ENCODE results near the gene NPR1.

DNA sequence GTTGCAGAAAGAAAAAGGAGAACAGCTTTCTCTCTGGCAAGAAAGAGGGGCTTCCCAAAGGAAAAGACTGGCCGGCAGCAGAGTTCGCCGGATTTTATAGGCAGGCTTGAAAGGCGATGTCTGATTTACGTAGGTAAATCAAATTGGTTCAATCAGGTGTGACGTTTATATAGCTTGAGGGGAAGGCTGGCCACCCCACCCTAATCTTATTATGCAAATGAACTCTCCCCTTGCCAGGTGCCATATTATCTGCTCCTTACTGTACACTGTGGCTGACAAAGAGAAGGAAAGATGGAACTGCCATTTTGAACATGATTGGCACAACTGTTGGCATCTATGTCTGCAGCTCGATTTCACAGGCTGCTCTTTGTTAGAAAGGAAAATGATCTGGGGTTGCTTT, 32.5 kb downstream of the NPR1 start:
- TF ChIP-seq RAD21 (IDR thresholded peaks at IDR 0.05): no peak
- TF ChIP-seq TAF1 (conservative IDR thresholded peaks at IDR 0.05): no peak
- TF ChIP-seq, protein P1, sequence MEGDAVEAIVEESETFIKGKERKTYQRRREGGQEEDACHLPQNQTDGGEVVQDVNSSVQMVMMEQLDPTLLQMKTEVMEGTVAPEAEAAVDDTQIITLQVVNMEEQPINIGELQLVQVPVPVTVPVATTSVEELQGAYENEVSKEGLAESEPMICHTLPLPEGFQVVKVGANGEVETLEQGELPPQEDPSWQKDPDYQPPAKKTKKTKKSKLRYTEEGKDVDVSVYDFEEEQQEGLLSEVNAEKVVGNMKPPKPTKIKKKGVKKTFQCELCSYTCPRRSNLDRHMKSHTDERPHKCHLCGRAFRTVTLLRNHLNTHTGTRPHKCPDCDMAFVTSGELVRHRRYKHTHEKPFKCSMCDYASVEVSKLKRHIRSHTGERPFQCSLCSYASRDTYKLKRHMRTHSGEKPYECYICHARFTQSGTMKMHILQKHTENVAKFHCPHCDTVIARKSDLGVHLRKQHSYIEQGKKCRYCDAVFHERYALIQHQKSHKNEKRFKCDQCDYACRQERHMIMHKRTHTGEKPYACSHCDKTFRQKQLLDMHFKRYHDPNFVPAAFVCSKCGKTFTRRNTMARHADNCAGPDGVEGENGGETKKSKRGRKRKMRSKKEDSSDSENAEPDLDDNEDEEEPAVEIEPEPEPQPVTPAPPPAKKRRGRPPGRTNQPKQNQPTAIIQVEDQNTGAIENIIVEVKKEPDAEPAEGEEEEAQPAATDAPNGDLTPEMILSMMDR (IDR thresholded peaks at IDR 0.05; ENCODE audit: low read depth, low read length, missing input control): no peak

Data from liver (tissue), 3 donors.